Ascending aorta (tissue), 2 donors: ENCODE data around the gene INO80. TPM values are rescaled to one million over a fixed set of nuclear protein-coding genes. Genes with fewer than 3 reads are reported as not detected.

Experiments
- DNase-seq, 2 donors: peaks; one replicate each; pipeline ENCODE4 v3.0.0-alpha.2; 2019; ENCODE audit warnings: low spot score in 2 of 2
- H3K27ac ChIP-seq, 2 donors: fragments of 200-600 bp; sonication (generic); one replicate each; pipeline ENCODE4 v1.5.1; 2016 to 2017; ENCODE audit warnings: mild to moderate bottlenecking in 1 of 2
- H3K27me3 ChIP-seq: fragments of 200-600 bp; sonication (generic); one replicate; pipeline ENCODE4 v1.5.1; 2017
- H3K36me3 ChIP-seq, 2 donors: fragments of 200-600 bp; sonication (generic); one replicate each; pipeline ENCODE4 v1.5.1; 2016
- H3K4me1 ChIP-seq, 2 donors: fragments of 200-600 bp; sonication (generic); one replicate each; pipeline ENCODE4 v1.5.1; 2016 to 2017; ENCODE audit warnings: mild to moderate bottlenecking in 1 of 2
- H3K4me3 ChIP-seq, 2 donors: fragments of 200-600 bp; sonication (generic); one replicate each; pipeline ENCODE4 v1.5.1; 2016 to 2017; ENCODE audit warnings: mild to moderate bottlenecking in 1 of 2
- H3K9me3 ChIP-seq, 2 donors: fragments of 200-600 bp; sonication (generic); one replicate each; pipeline ENCODE4 v1.5.1; 2016
- intact Hi-C: fragments of 100-400 bp; cut with DNase I; formaldehyde crosslinking; loops from one replicate; pipeline ENCODE4 v1.15.1; 2023
- total RNA-seq: library from RNA; depleted of rRNA; stranded (reverse); fragments of >200 nt; gene quantifications from one replicate; pipeline ENCODE4 v1.1.0, GENCODE V29; 2016
- TF ChIP-seq, protein P1 (sequence below), 3 experiments: fragments of 200-600 bp in 2 of 3; fragments of 450-650 bp in 1 of 3; sonication (generic) in 2 of 3; IDR thresholded peaks; one replicate each; pipeline ENCODE4 v1.5.1; 2016 to 2019; ENCODE audit warnings: antibody characterized with exemption in 3 of 3, mild to moderate bottlenecking in 1 of 3, moderate library complexity in 1 of 3

The INO80 gene
- total RNA-seq, 1 donor from 2014 or later = 57.8 TPM

DNA sequence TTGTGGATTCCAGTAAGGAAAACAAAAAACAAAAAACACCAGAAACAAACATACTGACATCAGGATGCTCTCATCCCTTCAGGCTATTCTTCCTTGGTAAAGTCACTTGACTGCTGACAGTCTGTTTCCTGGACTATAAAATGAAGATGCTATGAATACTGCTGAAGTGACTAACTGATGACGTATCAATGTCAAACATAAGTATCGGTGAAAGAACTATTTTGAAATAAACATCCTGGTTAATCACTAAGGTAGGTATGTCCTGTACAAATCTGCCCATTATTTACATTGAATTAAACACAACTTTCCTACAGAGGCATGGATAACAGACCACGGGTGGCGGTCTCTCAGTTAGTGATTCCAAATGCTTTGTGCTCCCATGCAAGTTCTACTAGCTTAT lies 116.9 kb downstream of the INO80 start:
- H3K36me3 ChIP-seq = peaks cover 24 to 60% of the 10 kb centered on the region in 2 donors

DNA sequence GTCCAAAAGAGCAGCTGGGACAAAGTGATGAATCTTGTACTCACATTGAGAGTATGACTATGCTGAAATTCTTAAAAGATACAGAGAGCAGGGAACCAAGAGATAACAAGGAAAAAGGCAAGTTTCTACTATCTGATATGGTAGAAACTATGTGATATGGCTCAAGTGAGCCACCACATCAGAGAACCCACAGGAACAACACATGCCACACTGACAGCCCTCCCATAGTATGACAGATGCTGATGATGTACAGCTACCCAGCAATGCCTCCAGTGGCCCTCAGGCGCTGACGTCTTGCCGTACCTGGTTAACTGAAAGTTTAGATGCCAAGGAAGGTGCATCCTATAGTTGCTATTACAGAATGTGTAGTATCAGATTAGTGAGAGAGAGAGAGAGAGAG lies 120.4 kb downstream of the INO80 start:
- peaks cover 29 to 58% of the 10 kb centered on the region in 2 donors for H3K36me3 ChIP-seq

More for the DNA sequence above, 116.9 kb downstream of the INO80 start:
- intact Hi-C loops = no loop called here
- Histone ChIP-seq H3K4me1 (peaks cover 0 to 7% of the 10 kb centered on the region in 2 donors), H3K4me3 (no peak overlapping the region), H3K27me3 (no peaks in the 10 kb centered on the region), H3K9me3 (no peaks in the 10 kb centered on the region), H3K27ac (no peak overlapping the region)
- TF ChIP-seq, protein P1, sequence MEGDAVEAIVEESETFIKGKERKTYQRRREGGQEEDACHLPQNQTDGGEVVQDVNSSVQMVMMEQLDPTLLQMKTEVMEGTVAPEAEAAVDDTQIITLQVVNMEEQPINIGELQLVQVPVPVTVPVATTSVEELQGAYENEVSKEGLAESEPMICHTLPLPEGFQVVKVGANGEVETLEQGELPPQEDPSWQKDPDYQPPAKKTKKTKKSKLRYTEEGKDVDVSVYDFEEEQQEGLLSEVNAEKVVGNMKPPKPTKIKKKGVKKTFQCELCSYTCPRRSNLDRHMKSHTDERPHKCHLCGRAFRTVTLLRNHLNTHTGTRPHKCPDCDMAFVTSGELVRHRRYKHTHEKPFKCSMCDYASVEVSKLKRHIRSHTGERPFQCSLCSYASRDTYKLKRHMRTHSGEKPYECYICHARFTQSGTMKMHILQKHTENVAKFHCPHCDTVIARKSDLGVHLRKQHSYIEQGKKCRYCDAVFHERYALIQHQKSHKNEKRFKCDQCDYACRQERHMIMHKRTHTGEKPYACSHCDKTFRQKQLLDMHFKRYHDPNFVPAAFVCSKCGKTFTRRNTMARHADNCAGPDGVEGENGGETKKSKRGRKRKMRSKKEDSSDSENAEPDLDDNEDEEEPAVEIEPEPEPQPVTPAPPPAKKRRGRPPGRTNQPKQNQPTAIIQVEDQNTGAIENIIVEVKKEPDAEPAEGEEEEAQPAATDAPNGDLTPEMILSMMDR (IDR thresholded peaks at IDR 0.05) = no peak
- DNase-seq = no peak

DNA sequence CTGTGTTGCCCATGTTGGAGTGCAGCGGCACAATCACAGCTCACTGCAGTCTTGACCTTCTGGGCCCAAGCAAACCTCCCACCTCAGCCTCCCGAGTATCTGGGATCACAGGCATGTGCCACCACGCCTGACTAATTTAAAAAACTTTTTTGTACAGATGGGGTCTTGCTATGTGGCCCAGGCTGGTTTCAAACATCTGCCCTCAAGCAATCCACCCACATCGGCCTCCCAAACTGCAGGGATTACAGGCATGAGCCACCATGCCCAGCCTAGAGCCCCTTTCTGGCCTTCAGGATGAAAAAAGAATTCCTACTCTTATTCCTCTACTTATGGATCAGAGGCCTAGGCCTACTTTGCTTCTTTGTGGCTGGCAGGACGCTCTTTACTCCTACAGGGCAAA lies 123.3 kb downstream of the INO80 start:
- H3K4me1 ChIP-seq = peaks cover 3 to 11% of the 10 kb centered on the region in 2 donors
- no peaks in the 10 kb centered on the region for H3K9me3 ChIP-seq
- intact Hi-C loops = no loop called here
- DNase-seq = no peak
- H3K4me3 ChIP-seq = no peak overlapping the region
- peak overlapping the region; percentile 48 to 50 for H3K27ac ChIP-seq
- H3K27me3 ChIP-seq = no peaks in the 10 kb centered on the region
- peaks cover 29 to 41% of the 10 kb centered on the region in 2 donors for H3K36me3 ChIP-seq
- TF ChIP-seq, protein P1 (IDR thresholded peaks at IDR 0.05) = no peak

More for the DNA sequence above, 120.4 kb downstream of the INO80 start:
- no peaks in the 10 kb centered on the region for H3K27me3 ChIP-seq
- peaks cover 3 to 11% of the 10 kb centered on the region in 2 donors for H3K4me1 ChIP-seq
- DNase-seq = no peak
- H3K9me3 ChIP-seq = no peaks in the 10 kb centered on the region
- TF ChIP-seq, protein P1 (IDR thresholded peaks at IDR 0.05) = no peak
- H3K27ac ChIP-seq = no peak overlapping the region
- intact Hi-C loops = no loop called here
- no peak overlapping the region for H3K4me3 ChIP-seq

DNA sequence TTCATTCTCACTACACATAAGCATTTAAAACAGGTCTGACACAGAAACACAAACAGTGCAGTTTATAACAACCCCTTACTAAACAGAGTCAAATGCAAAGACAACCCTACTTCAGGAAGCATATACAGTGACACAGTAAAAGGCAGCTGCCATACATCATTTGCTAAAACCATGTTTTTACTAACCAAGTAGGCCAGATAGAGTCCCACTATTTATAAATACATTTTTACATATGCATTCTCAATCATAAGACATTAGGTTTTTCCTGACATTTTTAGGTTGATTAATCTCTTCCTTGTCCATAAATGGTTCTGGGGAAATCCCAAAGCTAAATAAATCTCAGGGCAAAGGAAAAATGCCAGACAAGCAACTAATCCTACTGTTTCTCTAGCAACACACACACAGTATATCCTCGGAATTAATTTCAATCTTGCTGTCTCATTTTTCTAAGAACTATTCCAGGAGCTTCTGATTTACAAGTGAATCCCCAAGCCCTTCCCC lies 123.8 kb downstream of the INO80 start:
- intact Hi-C loops = no loop called here
- H3K4me3 ChIP-seq = no peak overlapping the region
- TF ChIP-seq, protein P1 (IDR thresholded peaks at IDR 0.05) = no peak
- peak overlapping the region in 1 of 2 donors; percentile 50 for H3K27ac ChIP-seq
- no peaks in the 10 kb centered on the region for H3K9me3 ChIP-seq
- H3K4me1 ChIP-seq = peaks cover 3 to 11% of the 10 kb centered on the region in 2 donors
- H3K36me3 ChIP-seq = peaks cover 28 to 42% of the 10 kb centered on the region in 2 donors
- no peaks in the 10 kb centered on the region for H3K27me3 ChIP-seq
- DNase-seq = no peak

DNA sequence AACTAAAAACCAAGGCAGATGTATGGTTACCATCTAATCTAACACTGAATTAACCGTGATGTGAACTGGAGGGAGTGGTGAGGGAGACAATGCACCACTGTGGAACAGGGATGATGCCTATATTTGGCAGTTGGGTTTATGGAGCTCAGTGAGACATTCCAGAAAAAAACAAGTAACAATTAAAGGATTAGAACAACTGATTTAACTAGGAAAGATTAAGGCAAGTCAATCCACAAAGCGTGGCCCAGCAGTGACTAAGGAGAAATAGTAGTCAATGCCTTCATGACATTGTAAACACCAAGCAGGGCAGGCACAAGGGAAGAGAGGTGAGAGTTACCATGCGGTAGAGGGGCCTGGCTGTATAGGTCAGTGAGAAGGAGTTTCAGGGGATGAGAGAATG lies 124.7 kb downstream of the INO80 start:
- peaks cover 3 to 16% of the 10 kb centered on the region in 2 donors for H3K4me1 ChIP-seq
- peaks cover 18 to 41% of the 10 kb centered on the region in 2 donors for H3K36me3 ChIP-seq
- TF ChIP-seq, protein P1 (IDR thresholded peaks at IDR 0.05) = no peak
- H3K27ac ChIP-seq = no peak overlapping the region
- DNase-seq = no peak
- no peaks in the 10 kb centered on the region for H3K9me3 ChIP-seq
- intact Hi-C loops = no loop called here
- no peak overlapping the region for H3K4me3 ChIP-seq
- H3K27me3 ChIP-seq = no peaks in the 10 kb centered on the region

DNA sequence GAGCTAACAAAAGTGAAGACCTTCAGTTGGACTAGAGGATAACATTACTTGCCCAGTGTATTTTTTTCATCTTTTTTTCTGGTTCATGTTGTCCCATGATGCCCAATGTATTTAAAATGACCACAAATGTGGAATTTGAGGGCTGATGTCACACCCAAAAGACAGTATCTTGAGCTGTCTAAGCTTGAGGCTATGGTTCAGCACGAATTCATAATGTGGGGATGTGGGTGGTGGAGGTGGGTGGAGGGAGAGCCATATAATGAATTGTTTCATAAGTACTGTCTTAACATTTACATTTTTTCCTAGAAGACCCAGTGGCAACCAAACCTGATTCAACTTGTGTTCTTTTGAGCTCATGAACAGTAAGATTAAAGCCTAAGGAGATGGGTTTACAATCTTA lies 125.3 kb downstream of the INO80 start:
- Histone ChIP-seq H3K36me3 (peaks cover 14 to 36% of the 10 kb centered on the region in 2 donors), H3K27me3 (no peaks in the 10 kb centered on the region), H3K4me1 (peaks cover 3 to 20% of the 10 kb centered on the region in 2 donors), H3K4me3 (no peak overlapping the region), H3K9me3 (no peaks in the 10 kb centered on the region), H3K27ac (no peak overlapping the region)
- intact Hi-C loops = no loop called here
- TF ChIP-seq, protein P1 (IDR thresholded peaks at IDR 0.05) = no peak
- no peak for DNase-seq
